Measurements from ENCODE around the gene EYA4.

Gene EYA4

DNA sequence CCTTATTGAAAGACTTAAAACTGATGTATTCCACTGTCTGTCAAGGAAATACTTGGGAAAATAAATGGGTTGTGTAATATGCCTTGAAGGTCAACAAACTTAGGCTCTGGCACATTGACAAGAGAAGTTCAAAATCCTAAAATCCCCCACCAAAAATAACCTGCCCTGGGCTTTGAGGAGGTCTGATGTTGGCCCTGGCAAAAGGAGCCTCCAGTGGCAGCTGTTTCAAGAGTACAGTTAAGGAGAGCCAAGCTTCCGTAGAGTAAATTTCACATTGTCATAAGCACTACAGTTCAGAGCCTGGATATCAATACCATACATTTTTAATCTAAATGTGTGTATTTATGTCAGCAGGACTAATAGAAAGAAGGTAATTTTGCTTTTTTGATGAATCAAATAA lies 282.7 kb downstream of the EYA4 start:
- Histone ChIP-seq H3K36me3 (ENCODE audit: control insufficient read depth in 1 of 2, insufficient read depth in 2 of 2, low read length in 2 of 2) (no peaks in the 10 kb centered on the region), H3K9me3 (ENCODE audit: control insufficient read depth in 1 of 2, low read length in 2 of 2) (no peaks in the 10 kb centered on the region), H3K27me3 (ENCODE audit: control insufficient read depth in 1 of 2, insufficient read depth in 2 of 2, low read length in 2 of 2) (no peaks in the 10 kb centered on the region), H3K4me1 (ENCODE audit: control insufficient read depth in 1 of 2, insufficient read depth in 2 of 2, low read length in 2 of 2) (no peaks in the 10 kb centered on the region), H3K9ac (ENCODE audit: low read depth in 1 of 2, low read length in 2 of 2) (no peak overlapping the region), H3K4me3 (ENCODE audit: low read depth in 1 of 2, low read length in 2 of 2) (no peak overlapping the region), H3K27ac (ENCODE audit: low read depth, low read length) (no peak overlapping the region)

DNA sequence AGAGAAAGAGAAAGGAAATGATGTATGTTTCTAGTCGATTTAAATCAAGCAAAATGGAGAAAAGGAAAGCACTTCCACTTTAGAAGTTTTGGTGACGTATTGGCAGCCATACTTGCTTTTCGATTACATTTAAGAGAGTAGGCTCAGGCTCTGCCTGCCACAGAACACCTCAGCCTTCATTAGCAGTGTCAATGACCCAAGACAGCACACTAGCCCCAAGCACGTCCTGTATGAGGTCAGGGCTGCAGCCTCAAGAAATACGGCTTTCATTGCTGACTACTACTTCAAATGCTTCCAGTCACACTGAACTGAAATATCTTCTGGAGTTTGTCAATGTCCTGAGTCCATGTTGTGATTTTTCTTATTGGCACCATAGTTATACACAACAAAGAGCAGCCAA lies 285.3 kb downstream of the EYA4 start:
- Histone ChIP-seq H3K27ac (ENCODE audit: low read depth, low read length) (no peak overlapping the region), H3K36me3 (ENCODE audit: control insufficient read depth in 1 of 2, insufficient read depth in 2 of 2, low read length in 2 of 2) (no peaks in the 10 kb centered on the region), H3K27me3 (ENCODE audit: control insufficient read depth in 1 of 2, insufficient read depth in 2 of 2, low read length in 2 of 2) (no peaks in the 10 kb centered on the region), H3K9ac (ENCODE audit: low read depth in 1 of 2, low read length in 2 of 2) (no peak overlapping the region), H3K4me1 (ENCODE audit: control insufficient read depth in 1 of 2, insufficient read depth in 2 of 2, low read length in 2 of 2) (no peaks in the 10 kb centered on the region), H3K4me3 (ENCODE audit: low read depth in 1 of 2, low read length in 2 of 2) (no peak overlapping the region), H3K9me3 (ENCODE audit: control insufficient read depth in 1 of 2, low read length in 2 of 2) (no peaks in the 10 kb centered on the region)

DNA sequence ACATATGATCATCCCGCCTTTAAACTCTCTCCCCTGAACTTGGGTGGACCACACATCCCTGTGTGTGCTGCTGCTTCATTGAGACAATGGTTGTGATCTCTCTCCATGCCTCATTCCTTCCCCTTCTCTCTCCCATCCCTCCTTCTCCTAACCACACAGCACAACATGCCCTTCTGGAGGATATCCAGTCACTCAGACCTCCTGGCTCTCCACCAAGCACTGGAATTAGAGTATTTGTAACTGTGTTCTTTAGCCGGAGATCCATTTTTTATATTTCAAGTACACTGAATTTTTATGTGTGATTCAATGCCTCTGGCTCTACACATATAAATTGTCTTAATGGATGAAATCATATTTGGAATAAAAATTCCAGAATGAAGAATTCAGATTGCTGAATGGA lies 287.4 kb downstream of the EYA4 start:
- Histone ChIP-seq H3K9me3 (ENCODE audit: control insufficient read depth in 1 of 2, low read length in 2 of 2) (no peaks in the 10 kb centered on the region), H3K36me3 (ENCODE audit: control insufficient read depth in 1 of 2, insufficient read depth in 2 of 2, low read length in 2 of 2) (no peaks in the 10 kb centered on the region), H3K9ac (ENCODE audit: low read depth in 1 of 2, low read length in 2 of 2) (no peak overlapping the region)

DNA sequence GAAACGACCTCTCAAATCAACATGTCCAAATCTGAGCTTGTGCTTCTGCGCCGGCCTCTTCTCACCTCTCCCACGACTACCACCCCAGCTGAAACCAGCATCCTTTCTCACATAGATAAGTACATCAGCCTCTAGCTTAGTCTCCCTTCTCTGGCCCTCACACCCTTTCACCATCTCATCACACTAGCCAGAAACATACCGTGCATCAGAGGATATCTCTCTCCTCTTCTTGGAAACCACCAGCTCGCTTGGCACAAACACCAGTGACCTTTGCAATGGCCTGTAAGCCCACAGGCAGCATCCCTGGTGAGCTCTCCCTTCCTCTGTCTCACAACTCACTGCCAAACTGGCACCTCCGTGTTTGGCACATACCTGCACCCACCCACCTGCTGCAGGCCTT lies 291.8 kb downstream of the EYA4 start:
- H3K9ac ChIP-seq (ENCODE audit: low read depth in 1 of 2, low read length in 2 of 2): no peak overlapping the region
- H3K9me3 ChIP-seq (ENCODE audit: control insufficient read depth in 1 of 2, low read length in 2 of 2): no peaks in the 10 kb centered on the region
- no peaks in the 10 kb centered on the region for H3K4me1 ChIP-seq (ENCODE audit: control insufficient read depth in 1 of 2, insufficient read depth in 2 of 2, low read length in 2 of 2)
- H3K4me3 ChIP-seq (ENCODE audit: low read depth in 1 of 2, low read length in 2 of 2): no peak overlapping the region
- no peaks in the 10 kb centered on the region for H3K27me3 ChIP-seq (ENCODE audit: control insufficient read depth in 1 of 2, insufficient read depth in 2 of 2, low read length in 2 of 2)
- no peaks in the 10 kb centered on the region for H3K36me3 ChIP-seq (ENCODE audit: control insufficient read depth in 1 of 2, insufficient read depth in 2 of 2, low read length in 2 of 2)
- H3K27ac ChIP-seq (ENCODE audit: low read depth, low read length): no peak overlapping the region

More for the DNA sequence above, 287.4 kb downstream of the EYA4 start:
- H3K4me1 ChIP-seq (ENCODE audit: control insufficient read depth in 1 of 2, insufficient read depth in 2 of 2, low read length in 2 of 2): no peaks in the 10 kb centered on the region
- no peak overlapping the region for H3K27ac ChIP-seq (ENCODE audit: low read depth, low read length)
- H3K27me3 ChIP-seq (ENCODE audit: control insufficient read depth in 1 of 2, insufficient read depth in 2 of 2, low read length in 2 of 2): no peaks in the 10 kb centered on the region
- H3K4me3 ChIP-seq (ENCODE audit: low read depth in 1 of 2, low read length in 2 of 2): no peak overlapping the region

DNA sequence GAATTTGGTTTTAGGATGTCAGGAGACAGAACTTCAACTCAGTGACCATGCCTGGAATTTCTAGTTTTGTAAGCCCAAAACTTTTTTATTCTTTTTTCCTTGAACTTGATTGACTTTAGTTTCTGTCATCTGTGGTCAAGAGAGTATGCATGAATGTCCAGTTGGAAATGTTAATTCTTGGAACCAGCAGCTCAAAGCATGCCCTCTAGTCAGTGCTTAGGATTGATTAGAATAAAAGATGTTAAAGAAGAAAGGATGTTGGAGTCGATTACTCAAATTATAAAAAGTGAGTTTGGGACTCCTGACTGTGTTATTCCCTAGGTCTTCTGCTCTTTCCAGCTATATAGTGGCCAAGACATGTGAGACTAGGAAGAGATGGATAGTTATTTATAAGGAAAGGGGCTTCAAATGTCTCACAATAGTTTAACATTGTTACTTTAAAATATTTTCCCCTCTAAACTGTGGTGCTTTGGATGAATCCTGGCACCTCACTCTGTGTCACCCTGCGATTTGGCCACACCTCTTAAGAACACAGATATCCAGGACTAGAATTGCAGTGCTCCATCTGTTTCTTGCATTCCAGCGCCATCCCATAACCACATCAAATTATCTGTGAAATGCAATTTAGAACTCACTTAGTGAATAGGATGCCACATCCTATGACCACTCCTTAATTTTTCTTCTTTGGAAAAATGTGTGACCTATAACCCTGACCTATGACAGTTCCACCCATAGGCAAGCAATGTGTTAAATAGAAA lies 298.5 kb downstream of the EYA4 start:
- Histone ChIP-seq H3K4me1 (ENCODE audit: control insufficient read depth in 1 of 2, insufficient read depth in 2 of 2, low read length in 2 of 2) (no peaks in the 10 kb centered on the region), H3K36me3 (ENCODE audit: control insufficient read depth in 1 of 2, insufficient read depth in 2 of 2, low read length in 2 of 2) (no peaks in the 10 kb centered on the region), H3K4me3 (ENCODE audit: low read depth in 1 of 2, low read length in 2 of 2) (no peak overlapping the region), H3K27me3 (ENCODE audit: control insufficient read depth in 1 of 2, insufficient read depth in 2 of 2, low read length in 2 of 2) (no peaks in the 10 kb centered on the region), H3K9me3 (ENCODE audit: control insufficient read depth in 1 of 2, low read length in 2 of 2) (no peaks in the 10 kb centered on the region), H3K27ac (ENCODE audit: low read depth, low read length) (no peak overlapping the region), H3K9ac (ENCODE audit: low read depth in 1 of 2, low read length in 2 of 2) (no peak overlapping the region)

DNA sequence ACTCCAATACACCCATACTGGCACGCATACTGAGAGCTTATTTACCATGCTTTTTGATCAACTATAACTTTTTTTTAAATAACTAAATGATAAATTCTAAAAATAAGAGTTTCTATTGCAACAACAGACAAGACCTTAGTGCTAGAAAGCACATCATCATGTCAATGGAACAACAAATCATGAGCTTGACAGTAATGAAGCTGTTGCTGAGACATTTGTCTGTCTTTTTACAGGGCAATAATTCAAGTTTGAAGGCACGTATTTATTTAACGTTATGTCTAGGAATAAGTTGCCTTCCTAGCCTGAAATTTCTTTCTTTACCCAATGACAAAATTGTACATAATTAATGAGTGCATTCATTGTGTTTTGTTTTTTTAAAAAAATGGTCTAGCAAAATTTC lies 299.2 kb downstream of the EYA4 start:
- Histone ChIP-seq H3K27ac (ENCODE audit: low read depth, low read length) (no peak overlapping the region), H3K9me3 (ENCODE audit: control insufficient read depth in 1 of 2, low read length in 2 of 2) (no peaks in the 10 kb centered on the region), H3K4me1 (ENCODE audit: control insufficient read depth in 1 of 2, insufficient read depth in 2 of 2, low read length in 2 of 2) (no peaks in the 10 kb centered on the region), H3K4me3 (ENCODE audit: low read depth in 1 of 2, low read length in 2 of 2) (no peak overlapping the region), H3K9ac (ENCODE audit: low read depth in 1 of 2, low read length in 2 of 2) (no peak overlapping the region), H3K27me3 (ENCODE audit: control insufficient read depth in 1 of 2, insufficient read depth in 2 of 2, low read length in 2 of 2) (no peaks in the 10 kb centered on the region), H3K36me3 (ENCODE audit: control insufficient read depth in 1 of 2, insufficient read depth in 2 of 2, low read length in 2 of 2) (no peaks in the 10 kb centered on the region)

DNA sequence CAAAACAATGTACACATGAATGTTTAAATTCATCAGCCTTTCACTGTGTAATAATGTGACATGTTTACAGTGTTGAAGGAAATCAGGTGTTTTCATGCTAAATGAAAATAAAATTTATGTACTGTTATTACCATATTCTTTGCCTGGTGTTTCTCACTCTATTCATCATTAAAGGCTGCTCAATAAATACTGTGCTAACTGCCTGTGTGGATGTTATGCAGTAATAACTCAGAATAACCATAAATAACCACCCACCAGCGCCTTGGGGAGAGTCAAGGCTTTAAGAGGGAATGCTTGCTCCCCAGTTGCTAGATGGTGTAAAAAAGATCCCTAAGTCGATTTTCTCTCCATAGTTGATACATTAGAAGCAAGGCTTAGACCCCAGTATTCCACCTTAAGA lies 299.9 kb downstream of the EYA4 start:
- H3K27ac ChIP-seq (ENCODE audit: low read depth, low read length): no peak overlapping the region
- no peaks in the 10 kb centered on the region for H3K9me3 ChIP-seq (ENCODE audit: control insufficient read depth in 1 of 2, low read length in 2 of 2)
- H3K4me3 ChIP-seq (ENCODE audit: low read depth in 1 of 2, low read length in 2 of 2): no peak overlapping the region
- no peak overlapping the region for H3K9ac ChIP-seq (ENCODE audit: low read depth in 1 of 2, low read length in 2 of 2)
- no peaks in the 10 kb centered on the region for H3K36me3 ChIP-seq (ENCODE audit: control insufficient read depth in 1 of 2, insufficient read depth in 2 of 2, low read length in 2 of 2)
- no peaks in the 10 kb centered on the region for H3K4me1 ChIP-seq (ENCODE audit: control insufficient read depth in 1 of 2, insufficient read depth in 2 of 2, low read length in 2 of 2)
- no peaks in the 10 kb centered on the region for H3K27me3 ChIP-seq (ENCODE audit: control insufficient read depth in 1 of 2, insufficient read depth in 2 of 2, low read length in 2 of 2)

DNA sequence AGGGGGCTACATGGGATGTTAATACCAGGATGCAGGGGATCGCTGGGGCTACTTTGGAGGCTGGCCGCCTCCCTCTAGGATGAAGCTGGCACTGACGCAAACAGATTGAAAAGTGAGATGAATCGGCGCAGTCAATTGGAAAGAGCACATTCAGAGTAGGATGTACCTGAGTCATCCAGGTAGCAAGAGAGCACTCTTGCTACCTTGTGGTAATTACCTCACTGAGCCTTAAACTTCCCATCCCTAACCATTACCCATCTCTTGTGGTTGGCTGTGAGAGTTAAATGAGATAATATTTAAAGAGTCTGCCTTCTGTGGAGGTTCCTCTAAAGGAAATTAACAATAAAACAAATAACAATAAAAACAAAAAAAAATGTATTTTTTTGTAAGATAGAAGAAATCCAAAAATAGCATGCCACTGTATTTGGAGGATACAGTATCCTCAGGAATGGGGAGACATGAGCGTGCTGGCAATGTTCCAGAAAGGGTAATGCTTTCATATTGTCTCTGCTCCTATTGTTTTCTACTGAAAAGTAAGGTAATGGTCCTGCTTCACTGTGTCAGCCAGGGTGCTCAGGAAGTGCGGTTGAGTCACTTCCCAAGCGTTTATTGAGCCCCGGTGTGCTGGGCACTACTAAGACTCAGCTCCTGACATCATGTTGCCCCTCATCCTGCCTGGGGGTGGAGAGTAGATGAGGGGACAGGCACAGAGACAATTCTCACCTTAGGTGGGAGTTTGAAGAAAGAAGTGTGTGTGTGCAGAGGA lies 301.1 kb downstream of the EYA4 start:
- Histone ChIP-seq H3K9me3 (ENCODE audit: control insufficient read depth in 1 of 2, low read length in 2 of 2) (no peaks in the 10 kb centered on the region), H3K27me3 (ENCODE audit: control insufficient read depth in 1 of 2, insufficient read depth in 2 of 2, low read length in 2 of 2) (no peaks in the 10 kb centered on the region), H3K4me1 (ENCODE audit: control insufficient read depth in 1 of 2, insufficient read depth in 2 of 2, low read length in 2 of 2) (no peaks in the 10 kb centered on the region)

DNA sequence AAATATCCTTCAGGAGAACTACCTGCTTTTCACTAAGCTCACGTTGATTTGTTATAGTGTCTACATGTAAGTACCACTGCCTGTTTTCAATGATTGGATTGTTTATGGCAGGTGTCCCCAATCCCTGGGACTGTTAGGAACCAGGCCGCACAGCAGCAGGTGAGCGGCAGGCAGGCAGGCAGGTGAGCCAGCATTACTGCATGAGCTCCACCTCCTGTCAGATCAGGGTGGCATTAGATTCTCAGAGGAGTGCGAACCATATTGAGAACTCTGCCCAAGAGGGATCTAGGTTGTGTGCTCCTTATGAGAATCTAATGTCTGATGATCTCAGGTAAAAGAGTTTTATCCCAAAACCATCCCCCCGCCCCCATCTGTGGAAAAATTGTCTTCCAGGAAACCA lies 303.3 kb downstream of the EYA4 start:
- H3K27me3 ChIP-seq (ENCODE audit: control insufficient read depth in 1 of 2, insufficient read depth in 2 of 2, low read length in 2 of 2): no peaks in the 10 kb centered on the region
- no peaks in the 10 kb centered on the region for H3K4me1 ChIP-seq (ENCODE audit: control insufficient read depth in 1 of 2, insufficient read depth in 2 of 2, low read length in 2 of 2)
- no peaks in the 10 kb centered on the region for H3K36me3 ChIP-seq (ENCODE audit: control insufficient read depth in 1 of 2, insufficient read depth in 2 of 2, low read length in 2 of 2)
- H3K27ac ChIP-seq (ENCODE audit: low read depth, low read length): no peak overlapping the region
- H3K9me3 ChIP-seq (ENCODE audit: control insufficient read depth in 1 of 2, low read length in 2 of 2): no peaks in the 10 kb centered on the region
- H3K4me3 ChIP-seq (ENCODE audit: low read depth in 1 of 2, low read length in 2 of 2): no peak overlapping the region
- no peak overlapping the region for H3K9ac ChIP-seq (ENCODE audit: low read depth in 1 of 2, low read length in 2 of 2)

More for the DNA sequence above, 301.1 kb downstream of the EYA4 start:
- H3K36me3 ChIP-seq (ENCODE audit: control insufficient read depth in 1 of 2, insufficient read depth in 2 of 2, low read length in 2 of 2): no peaks in the 10 kb centered on the region
- no peak overlapping the region for H3K9ac ChIP-seq (ENCODE audit: low read depth in 1 of 2, low read length in 2 of 2)
- H3K27ac ChIP-seq (ENCODE audit: low read depth, low read length): no peak overlapping the region
- H3K4me3 ChIP-seq (ENCODE audit: low read depth in 1 of 2, low read length in 2 of 2): no peak overlapping the region

DNA sequence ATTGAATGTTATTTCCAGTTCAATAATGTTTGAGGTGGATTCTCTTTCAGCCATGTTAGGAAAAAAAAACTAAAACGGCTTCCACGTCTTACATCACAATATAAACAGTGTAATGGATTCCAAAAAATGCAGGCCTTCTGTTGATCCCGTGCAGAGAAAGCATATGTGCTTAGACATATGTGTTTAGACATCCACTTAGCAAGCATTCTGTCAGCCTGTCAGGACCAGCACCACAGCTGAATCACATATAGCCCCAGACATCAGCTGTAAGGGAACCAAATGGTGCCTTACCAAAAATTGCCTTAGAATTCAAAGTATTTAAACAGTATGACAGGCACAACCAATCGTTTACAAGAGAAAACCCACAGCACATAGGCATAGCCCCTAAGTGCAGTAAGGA lies 304.9 kb downstream of the EYA4 start:
- no peak overlapping the region for H3K27ac ChIP-seq (ENCODE audit: low read depth, low read length)
- no peaks in the 10 kb centered on the region for H3K9me3 ChIP-seq (ENCODE audit: control insufficient read depth in 1 of 2, low read length in 2 of 2)
- no peaks in the 10 kb centered on the region for H3K27me3 ChIP-seq (ENCODE audit: control insufficient read depth in 1 of 2, insufficient read depth in 2 of 2, low read length in 2 of 2)
- H3K9ac ChIP-seq (ENCODE audit: low read depth in 1 of 2, low read length in 2 of 2): no peak overlapping the region
- H3K4me1 ChIP-seq (ENCODE audit: control insufficient read depth in 1 of 2, insufficient read depth in 2 of 2, low read length in 2 of 2): no peaks in the 10 kb centered on the region
- no peak overlapping the region for H3K4me3 ChIP-seq (ENCODE audit: low read depth in 1 of 2, low read length in 2 of 2)
- H3K36me3 ChIP-seq (ENCODE audit: control insufficient read depth in 1 of 2, insufficient read depth in 2 of 2, low read length in 2 of 2): no peaks in the 10 kb centered on the region
